Cardiac muscle cell (in vitro differentiated cells and primary cell): Measurements from ENCODE around the gene CHST13. TPM values are rescaled to one million over a fixed set of nuclear protein-coding genes. Genes with fewer than 3 reads are reported as not detected.

Source experiments
- DNase-seq, 2 donors: peaks; one replicate each; pipeline versions ENCODE4 v3.0.0 to v3.0.0-alpha.2; 2010 to 2017; ENCODE audit warnings: low read depth in 1 of 2, low spot score in 1 of 2
- H3K27ac ChIP-seq: fragments of 200-600 bp; sonication (generic); 2 replicates; pipeline ENCODE4 v1.5.1; 2016
- H3K27me3 ChIP-seq: fragments of 200-600 bp; sonication (generic); 2 replicates; pipeline ENCODE4 v1.6.0; 2016; ENCODE audit warnings: control low read depth
- H3K36me3 ChIP-seq: fragments of 200-600 bp; sonication (generic); 2 replicates; pipeline ENCODE4 v1.5.1; 2016; ENCODE audit warnings: control low read depth
- H3K4me1 ChIP-seq: fragments of 200-600 bp; sonication (generic); 2 replicates; pipeline ENCODE4 v1.8.1; 2017; ENCODE audit warnings: low read depth, mild to moderate bottlenecking, mixed run types
- H3K4me3 ChIP-seq: fragments of 200-600 bp; sonication (generic); 2 replicates; pipeline ENCODE4 v1.5.1; 2016; ENCODE audit warnings: mild to moderate bottlenecking
- H3K9me3 ChIP-seq: fragments of 200-600 bp; sonication (generic); 2 replicates; pipeline ENCODE4 v1.5.1; 2017; ENCODE audit warnings: low read depth, mild to moderate bottlenecking, control low read depth
- polyA plus RNA-seq: library from polyadenylated mRNA; unstranded; fragments of >200 nt; fragmentation: Nextera tagmentation; extraction: Ambion mirVana; gene quantifications from 2 replicates; pipeline ENCODE4 v1.2.1, GENCODE V29; 2016
- total RNA-seq: library from RNA; depleted of rRNA; stranded (reverse); fragments of >200 nt; gene quantifications from 2 replicates; pipeline ENCODE4 v1.2.3, GENCODE V29; 2016
- TF ChIP-seq, protein P1 (sequence below): IDR thresholded peaks from 2 replicates; pipeline ENCODE4 v1.5.1; 2012; ENCODE audit warnings: low read depth, mild to moderate bottlenecking, low read length

CHST13 gene
- total and polyA plus RNA-seq, 2 experiments from 2014 or later, result 0.89 to 1.8 TPM

DNA sequence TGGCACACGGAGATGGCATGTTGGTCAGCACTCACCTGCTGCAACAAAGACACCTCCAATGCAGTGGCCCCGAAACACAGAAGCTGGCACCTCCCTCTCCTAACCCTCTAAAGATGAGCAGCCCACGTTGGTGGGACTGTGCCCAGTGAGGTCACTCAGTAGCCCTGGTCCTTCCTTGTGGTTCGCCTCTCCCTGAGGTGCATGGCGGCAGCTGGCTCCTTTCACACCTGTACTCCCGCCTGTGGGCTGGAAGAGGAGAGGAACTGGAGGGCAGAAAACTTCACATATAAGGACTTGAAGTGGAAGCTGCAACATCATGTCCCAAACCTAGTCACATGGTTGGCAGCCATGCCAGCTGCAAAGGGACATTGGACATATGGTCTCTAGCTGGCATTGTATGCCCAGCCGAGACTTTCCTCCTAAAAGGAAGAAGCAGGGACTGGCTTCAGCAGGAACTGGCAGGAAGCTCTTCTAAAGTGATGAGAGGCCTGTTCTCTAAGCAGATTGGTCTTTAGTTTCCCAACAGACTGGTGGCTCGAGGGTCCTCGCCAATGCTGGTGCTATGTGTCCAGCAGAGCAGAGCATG lies 45.5 kb downstream of the CHST13 start:
- no peak for DNase-seq
- no peak overlapping the region for H3K27ac ChIP-seq
- H3K27me3 ChIP-seq, result no peaks in the 10 kb centered on the region
- TF ChIP-seq, protein P1, sequence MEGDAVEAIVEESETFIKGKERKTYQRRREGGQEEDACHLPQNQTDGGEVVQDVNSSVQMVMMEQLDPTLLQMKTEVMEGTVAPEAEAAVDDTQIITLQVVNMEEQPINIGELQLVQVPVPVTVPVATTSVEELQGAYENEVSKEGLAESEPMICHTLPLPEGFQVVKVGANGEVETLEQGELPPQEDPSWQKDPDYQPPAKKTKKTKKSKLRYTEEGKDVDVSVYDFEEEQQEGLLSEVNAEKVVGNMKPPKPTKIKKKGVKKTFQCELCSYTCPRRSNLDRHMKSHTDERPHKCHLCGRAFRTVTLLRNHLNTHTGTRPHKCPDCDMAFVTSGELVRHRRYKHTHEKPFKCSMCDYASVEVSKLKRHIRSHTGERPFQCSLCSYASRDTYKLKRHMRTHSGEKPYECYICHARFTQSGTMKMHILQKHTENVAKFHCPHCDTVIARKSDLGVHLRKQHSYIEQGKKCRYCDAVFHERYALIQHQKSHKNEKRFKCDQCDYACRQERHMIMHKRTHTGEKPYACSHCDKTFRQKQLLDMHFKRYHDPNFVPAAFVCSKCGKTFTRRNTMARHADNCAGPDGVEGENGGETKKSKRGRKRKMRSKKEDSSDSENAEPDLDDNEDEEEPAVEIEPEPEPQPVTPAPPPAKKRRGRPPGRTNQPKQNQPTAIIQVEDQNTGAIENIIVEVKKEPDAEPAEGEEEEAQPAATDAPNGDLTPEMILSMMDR, result no peak
- H3K4me1 ChIP-seq, result no peaks in the 10 kb centered on the region
- no peak overlapping the region for H3K4me3 ChIP-seq
- no peaks in the 10 kb centered on the region for H3K36me3 ChIP-seq
- H3K9me3 ChIP-seq, result no peaks in the 10 kb centered on the region

DNA sequence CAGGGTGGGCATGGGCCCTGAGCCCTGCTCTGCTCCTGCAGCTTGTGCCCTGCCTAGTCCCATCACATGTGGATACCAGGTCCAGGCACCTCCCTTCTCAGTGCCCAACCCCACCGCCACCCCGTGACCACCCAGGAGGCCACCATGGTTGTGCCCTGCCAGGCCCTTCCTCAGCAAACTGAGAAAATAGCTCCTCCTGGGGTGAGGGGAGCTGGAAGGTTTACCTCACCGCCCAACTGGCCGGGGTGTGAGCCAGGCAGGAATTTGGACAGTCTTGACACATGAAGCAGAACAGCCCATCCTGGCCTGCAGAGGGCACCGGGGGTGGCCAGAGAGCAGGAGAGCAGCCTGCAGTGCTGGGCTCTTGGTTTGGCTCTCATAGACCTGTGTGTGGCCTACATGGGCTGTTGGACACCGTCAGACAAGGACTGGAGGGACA lies 46.2 kb downstream of the CHST13 start:
- Histone ChIP-seq H3K27ac (no peak overlapping the region), H3K4me3 (no peak overlapping the region), H3K4me1 (no peaks in the 10 kb centered on the region), H3K27me3 (no peaks in the 10 kb centered on the region), H3K9me3 (no peaks in the 10 kb centered on the region), H3K36me3 (no peaks in the 10 kb centered on the region)
- DNase-seq, result no peak
- TF ChIP-seq, protein P1, result no peak

DNA sequence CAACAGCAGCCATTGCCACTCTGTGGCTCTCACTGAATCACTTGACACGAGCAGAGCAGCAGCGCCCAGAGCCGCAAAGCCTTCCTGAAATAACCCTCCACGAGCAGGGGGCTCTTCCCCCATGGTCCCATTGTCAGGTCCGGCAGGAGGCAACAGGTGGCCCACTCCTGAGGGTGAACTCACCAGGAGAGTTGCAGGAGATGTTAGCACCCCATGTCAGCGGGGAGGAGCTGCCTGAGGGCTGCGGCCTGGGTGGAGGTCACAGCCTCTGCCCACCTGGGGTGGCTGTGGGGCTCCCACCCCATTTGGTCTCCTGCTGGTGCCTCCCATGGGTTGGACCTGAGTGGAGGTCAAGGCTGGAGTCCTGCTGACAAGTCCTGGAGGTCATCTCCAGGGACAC lies 47.1 kb downstream of the CHST13 start:
- Histone ChIP-seq H3K27me3 (no peaks in the 10 kb centered on the region), H3K9me3 (no peaks in the 10 kb centered on the region), H3K4me1 (no peaks in the 10 kb centered on the region), H3K27ac (no peak overlapping the region), H3K4me3 (no peak overlapping the region), H3K36me3 (no peaks in the 10 kb centered on the region)
- TF ChIP-seq, protein P1, result no peak
- no peak for DNase-seq

DNA sequence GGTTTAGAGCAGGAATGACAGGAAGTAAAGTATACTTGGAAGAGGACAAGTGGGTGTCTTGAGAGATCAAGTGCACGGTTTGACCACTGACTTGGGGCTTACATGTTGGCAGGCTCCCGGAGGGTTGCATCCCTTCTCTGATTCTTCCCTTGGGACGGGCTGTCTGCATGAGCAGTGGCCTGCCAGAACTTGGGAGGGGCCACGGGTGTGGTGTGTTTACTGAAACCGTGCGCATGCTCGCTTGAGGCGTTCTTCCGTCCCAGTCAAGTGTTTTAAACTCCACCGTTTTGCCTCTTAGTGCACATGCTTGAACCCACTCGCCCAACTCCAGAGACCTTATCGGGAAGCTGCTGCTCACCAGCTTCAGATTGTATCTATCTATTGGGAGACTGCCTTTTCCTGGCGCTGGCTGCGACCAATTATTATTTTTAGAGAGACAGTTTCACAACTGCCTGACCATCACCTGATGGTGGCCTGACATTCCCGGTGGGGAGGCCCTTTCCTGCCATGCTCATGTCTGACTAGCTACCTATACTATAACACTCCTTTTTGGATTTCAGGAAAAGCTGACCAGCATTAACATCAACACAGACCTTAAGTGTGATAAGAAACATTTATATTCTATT lies 49.6 kb downstream of the CHST13 start:
- DNase-seq, result no peak

DNA sequence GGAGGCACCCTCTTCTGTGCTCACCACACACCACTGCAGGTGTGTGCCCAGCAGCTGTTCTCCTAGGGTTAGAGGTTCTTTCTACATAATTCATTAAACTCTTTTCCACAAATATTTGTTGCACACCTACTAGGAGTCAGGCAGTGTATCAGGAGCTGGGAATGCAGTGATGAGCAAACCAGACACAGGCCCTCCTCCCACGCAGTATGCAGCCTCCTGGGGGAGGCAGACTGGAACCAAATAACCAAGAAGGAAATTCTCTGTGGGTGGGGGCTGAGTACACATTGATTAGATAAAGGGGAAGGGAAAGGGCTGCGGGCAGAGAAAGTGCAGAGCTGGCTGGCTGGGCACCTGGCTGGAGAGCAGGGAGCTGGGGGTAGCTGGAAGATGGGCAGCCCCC lies 53.3 kb downstream of the CHST13 start:
- Histone ChIP-seq H3K36me3 (no peaks in the 10 kb centered on the region), H3K27ac (no peak overlapping the region), H3K9me3 (no peaks in the 10 kb centered on the region), H3K27me3 (no peaks in the 10 kb centered on the region), H3K4me1 (no peaks in the 10 kb centered on the region), H3K4me3 (no peak overlapping the region)
- DNase-seq, result no peak
- TF ChIP-seq, protein P1, result no peak

More for the DNA sequence above, 49.6 kb downstream of the CHST13 start:
- Histone ChIP-seq H3K4me1 (no peaks in the 10 kb centered on the region), H3K9me3 (no peaks in the 10 kb centered on the region), H3K27ac (no peak overlapping the region), H3K4me3 (no peak overlapping the region), H3K36me3 (no peaks in the 10 kb centered on the region), H3K27me3 (no peaks in the 10 kb centered on the region)
- TF ChIP-seq, protein P1, result no peak
